NCI-H146 treated with DMSO at 0.1 percent for 48 hours (cell line): Measurements from ENCODE around the gene TNPO2.
"Not testable (repeated sequence)": the region's sequence is repeated elsewhere in the genome, so short reads cannot be mapped to it uniquely, and the experiment has no call there.

Source experiments
- DNase-seq: peaks from one replicate; lab custom pipeline; 2025; ENCODE audit not compliant: unreplicated experiment; lab: John Stamatoyannopoulos, UW

Gene TNPO2

DNA sequence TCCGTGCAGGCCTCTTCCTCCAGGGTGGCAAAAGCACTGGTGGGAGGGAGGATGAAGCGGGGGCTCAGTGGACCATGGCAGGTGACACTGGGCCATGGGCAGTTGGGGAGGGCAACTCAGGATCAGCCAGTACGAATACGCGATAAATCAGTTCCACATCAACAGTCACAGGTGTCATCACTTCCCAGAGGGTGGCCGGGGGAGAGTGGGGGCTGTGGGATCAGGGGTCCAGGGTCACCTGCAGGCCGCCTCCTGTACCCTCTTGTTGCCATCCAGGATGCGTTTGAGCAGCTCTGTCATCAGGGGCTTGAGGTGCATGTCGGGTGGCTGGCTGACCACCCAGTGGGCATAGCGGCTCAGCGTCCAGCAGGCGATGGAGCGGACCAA lies 17.4 kb downstream of the TNPO2 start:
- DNase-seq = no peak

DNA sequence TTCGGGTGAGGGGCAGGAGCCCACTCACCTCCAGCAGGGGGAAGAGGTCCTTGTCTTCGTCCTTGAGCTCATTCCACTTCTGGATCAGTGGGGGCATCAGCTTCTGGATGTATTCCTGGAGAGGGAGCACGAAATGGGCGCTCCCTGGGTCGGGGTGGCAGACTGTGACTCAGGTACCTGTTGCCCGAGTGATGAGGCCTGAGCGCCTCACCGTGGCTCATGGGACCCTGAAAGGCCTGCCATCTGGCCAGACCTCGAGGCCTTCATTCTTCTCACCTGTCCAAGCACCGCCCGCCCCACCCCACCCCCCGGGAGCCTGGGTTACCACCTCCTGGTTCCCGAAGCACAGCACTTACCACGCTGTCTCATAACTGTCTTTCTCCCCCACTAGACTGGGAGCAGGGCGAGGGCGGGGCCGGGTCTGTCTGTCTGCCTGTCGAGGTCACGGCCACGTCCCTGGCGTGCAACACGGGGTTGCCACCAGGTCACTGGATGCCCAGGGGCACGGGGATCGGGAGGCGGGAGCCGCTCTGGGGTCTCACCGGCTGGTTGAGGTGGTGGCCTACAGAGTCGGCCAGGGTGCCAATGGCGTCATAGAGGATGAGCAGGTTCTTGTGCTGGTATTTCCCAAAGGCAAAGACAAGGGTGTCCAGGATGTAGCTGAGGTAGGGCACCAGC lies 17.9 kb downstream of the TNPO2 start:
- no peak for DNase-seq

DNA sequence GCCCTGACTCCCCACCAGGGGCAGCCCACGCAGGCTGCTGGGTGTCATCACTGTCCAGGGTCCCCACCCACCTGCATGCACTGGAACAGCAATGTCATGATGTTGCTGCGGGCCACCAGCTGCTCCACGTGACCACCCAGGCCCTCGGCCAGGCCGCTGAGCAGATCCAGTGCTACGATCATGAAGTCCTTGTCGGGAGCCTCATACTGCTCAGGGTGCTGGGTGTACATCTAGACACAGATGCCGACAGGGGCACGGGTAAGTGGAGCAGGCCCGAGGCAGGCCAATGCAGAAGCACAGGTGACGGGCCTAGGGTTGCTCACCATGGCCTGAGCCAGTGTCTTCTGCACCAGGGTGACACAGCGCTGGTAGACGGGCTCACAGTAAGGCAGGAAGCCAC lies 18.6 kb downstream of the TNPO2 start:
- DNase-seq = no peak

DNA sequence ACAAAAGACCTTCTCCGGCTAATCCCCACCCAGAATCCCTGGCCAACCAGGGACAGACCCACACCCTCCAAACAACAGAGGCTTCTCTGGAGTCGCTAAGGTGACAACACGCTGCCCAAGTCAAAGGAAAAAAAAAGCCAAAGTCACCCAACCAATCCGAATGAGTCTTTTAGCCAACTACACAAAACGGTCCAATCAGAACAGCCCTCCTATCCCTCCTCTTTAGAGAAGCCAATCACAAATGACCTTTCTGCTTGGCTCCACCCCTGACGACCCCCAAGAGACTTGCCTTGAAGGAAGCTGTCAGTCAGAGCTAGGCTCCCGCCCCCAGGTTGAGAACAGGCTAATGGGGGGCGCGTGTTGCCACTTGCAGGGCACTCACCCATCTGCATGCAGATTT lies 20.7 kb downstream of the TNPO2 start:
- DNase-seq = no peak

DNA sequence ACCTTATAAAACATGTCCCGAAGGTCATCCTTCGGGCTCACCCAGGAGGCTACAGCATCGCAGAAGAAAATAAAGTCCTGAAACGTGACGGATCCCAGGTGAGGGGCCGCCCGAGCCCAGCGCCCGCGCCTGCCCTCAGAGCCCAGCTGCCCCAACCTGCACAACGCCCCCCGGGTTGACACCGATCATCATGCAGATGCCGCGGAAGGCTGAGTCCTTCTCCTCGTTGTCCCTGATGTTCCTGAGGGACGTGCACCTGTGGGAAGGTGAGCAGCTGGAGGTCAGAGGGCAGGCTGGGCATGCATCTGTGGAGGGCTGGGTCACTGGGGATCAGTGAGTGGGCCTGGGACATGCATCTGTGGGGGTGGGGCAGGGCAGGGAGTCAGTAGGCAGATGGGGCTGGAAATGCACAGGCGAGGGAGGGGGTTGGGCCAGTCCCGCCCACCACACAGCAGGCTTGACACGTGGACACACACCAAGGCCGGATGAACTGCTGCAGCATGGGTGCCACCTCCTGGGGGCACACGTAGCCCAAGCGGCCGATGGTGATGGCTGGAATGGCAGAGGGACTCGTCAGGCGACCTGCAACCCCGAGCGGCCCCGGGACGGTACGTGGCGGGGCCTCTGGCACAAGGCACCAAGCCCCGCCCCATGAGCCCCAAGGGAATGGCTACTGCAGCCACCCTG lies 22.0 kb downstream of the TNPO2 start:
- DNase-seq = no peak

DNA sequence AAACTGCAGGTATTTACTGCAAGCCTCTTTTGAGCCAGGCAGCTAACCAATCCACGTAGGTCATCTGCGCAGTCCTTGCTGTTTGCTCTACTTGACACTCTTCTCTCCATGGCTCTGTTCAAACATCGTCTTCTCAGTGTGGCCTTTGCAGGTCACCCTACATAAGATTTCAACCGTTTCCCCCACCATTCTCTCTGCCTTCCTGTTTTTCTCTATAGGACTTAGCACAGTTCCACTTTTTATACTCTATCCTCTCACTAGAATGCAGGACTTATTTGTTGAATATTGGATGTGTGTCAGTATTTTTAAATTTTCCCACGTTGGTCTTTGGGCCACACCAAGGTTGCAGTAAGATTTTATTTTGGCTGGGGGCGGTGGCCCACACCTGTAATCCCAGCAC lies 25.6 kb downstream of the TNPO2 start:
- DNase-seq = no peak

DNA sequence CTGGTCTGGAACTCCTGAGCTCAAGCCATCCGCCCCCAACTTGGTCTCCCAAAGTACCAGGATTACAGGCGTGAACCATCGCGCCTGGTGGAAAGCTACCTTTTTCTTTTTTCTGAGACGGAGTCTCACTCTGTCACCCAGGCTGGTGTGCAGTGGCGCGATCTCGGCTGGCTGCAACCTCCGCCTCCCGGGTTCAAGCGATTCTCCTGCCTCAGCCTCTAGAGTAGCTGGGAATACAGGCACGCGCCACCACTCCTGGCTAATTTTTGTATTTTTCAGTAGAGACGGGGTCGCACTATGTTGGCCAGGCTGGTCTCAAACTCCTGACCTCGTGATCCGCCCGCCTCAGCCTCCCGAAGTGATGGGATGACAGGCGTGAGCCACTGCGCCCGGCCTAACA lies 26.3 kb downstream of the TNPO2 start:
- not testable (repeated sequence) for DNase-seq

DNA sequence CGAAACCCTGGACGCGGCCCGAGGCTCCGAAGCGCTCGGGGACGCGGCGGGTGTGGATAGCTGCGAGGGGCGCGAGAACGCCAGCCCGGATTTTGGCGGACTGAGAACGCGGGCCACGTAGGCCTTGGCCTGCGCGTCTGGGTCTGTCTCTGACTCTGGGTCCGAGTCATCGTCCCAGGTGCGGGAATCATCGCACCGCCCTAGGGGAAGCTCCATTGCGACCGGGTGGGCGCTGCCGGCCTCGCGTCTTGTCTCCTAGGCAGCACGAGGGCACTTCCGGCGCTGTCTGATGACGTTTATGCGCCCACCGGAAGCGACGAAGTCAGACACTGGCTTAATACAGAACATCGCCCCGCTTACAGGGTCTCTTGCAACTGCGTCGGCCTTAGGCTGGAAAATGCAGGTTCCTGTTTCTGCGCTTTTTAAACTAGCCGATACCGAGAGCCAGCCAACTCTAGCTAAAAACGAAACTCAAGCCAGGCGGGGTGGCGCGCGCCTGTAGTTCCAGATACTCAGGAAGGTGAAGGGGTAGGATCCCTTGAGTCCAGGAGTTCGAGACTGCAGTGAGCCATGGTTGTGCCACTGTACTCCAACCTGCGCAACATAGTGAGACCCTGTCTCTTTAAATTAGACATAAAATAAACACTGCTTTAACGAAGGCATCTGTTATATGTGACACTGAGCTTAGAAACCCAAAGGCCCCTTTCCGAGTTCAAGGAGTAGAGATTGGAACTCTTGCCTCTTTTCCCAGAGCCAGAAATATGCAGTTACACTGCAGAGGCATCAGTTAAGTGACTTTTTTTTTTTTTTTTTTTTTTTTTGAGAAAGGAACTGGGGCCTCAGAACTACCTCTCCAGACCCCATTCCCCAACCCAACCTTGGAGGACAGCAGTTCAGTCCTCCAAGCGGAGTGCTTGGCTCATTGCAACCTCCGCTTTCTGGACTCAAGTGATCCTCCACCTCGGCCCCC lies 27.1 kb downstream of the TNPO2 start, which contains the start of gene FBXW9:
FBXW9 (minus strand) TSS at position 266 of the 970 bp plus-strand sequence; CDS start at position 216, 50 bp downstream.
- peak; percentile 91 for DNase-seq

DNA sequence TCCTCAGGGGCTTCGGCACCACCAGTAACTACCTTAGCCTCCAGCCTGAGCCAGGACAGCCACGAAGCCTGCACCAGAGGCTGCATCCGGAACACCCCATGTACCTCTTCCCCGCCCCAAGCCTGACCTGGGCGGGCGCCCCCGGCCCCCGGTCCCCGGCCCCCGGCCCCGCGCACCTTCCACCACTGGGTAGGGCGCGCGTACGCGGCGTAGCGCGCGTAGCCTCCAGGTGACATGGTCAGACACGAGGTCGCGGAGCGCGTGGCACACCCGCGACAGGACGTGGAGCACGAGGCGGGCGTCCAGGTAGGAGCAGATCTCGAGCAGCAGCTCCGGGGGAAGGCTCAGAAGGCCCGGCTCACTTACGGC lies 27.8 kb downstream of the TNPO2 start:
- no peak for DNase-seq

DNA sequence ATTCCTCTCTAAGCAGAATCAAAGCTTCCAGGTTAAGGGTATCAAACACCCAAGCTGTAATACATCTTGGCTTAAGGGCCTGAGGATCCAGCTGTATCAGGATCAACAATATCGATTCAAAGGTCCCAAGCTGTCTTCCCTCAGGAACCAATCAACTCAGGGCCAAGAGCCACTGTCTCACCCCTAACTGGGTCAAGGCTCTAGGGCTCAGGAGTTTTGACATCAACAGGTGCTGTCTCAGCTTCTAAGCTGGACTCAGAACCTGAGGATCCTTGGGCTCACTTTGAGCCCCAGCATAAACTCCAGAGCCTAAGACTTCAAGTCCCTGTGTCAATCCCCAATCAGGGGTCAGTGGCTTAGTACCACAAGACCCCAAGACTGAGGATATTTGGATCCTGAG lies 28.2 kb downstream of the TNPO2 start:
- no peak for DNase-seq

DNA sequence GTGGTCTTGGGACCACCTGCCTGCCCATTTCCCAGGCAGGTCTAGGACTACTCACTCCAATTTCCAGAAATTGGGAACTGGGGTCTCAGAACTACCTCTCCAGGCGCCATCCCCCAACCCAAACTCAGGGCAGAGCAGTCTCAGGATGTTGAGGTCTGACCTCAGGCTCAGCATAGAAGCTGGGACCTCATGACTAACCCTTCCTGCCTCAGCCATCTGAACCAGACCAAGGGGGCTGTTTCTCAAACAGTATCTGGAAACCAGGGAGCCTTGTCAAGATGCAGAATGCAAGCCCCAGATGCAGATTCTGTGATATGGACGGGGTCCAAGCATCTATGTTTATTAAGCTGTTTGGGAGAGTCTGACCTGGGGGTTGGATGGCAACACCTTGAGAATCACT lies 28.6 kb downstream of the TNPO2 start:
- DNase-seq = no peak

DNA sequence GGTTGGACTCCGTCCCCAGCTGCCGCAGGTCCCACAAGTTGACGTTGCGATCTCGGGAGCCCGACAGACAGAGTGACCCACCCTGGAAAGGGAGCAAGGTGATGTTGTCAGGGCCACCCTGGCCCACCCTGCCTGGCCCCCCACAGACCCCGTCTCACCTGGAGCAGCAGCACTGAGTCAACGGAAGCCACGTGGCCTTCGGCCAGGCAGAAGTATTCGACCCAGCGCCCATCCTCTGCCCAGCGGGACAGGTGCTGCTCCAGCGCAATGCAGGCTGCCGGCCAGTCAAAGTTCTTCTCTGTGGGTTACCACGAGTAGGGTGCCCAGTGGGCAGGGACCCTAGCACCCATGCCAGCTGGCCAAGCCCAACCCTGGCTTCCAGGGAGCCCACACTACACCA lies 29.1 kb downstream of the TNPO2 start:
- no peak for DNase-seq

DNA sequence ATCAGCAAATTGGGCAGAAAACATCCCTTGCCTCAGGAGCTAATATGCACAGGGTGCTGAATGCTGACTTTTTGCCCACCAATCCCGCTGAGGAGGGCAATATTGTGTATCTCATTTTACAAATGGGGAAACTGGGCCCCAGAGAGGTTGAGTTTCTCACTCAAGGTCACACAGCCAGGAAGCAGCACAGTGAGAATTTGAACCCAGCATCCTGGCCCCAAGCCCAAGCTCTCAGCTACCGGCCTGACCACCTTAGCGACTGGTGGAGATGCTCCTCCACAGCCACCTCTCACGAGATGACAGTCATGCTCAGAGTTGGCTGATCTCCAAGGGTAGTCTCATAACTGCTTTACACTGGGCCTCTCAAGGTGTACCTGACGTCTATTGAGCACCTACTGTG lies 30.8 kb downstream of the TNPO2 start:
- DNase-seq = no peak

DNA sequence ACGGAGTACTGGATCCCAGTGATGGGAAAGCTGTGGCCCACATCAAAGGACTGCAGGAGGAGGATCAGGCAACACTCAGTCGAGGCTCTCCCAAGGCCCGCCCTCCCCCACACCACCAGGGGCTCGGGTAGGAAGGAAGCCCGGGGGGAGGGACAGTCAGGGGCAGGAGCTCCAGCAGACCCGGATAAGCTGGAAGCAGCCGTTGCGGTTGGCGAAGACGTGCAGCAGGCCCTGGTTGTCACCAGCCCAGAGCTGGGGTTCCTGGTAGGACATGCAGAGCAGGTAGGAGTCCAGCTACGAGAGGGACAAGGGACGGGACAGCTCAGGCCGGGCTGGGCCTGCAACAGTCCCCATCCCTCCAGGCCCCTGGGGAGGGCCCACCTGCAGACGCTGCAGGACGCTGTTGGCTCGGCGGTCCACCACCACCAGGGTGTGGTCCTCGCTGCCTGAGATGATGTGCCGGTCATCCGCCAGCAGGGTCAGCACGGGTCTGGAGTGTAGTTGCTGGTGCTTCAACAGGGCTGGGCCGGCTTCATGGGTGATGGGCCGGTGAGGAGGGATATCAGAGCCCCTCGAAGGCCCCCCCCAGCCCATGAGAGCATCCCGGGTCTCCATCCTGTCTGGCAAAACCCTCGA lies 34.0 kb downstream of the TNPO2 start:
- no peak for DNase-seq

DNA sequence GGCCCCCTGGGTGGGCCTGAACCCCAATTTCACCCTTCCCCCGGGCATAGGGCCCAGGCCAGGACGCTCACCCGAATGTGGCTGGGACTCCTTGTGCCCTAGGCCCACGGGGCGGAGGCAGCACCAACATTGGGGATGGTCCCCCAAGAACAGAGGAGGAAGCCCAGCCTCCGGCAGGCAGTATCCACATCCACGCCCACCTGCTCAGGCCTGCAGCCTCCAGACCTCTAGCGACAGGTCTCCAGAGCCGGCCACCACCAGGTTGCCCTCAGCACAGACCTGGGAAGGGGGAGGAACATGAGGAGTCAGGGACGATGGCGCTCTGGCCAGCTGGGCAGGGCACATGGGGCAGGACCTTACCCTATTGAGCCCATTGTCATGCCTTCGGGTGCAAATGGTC lies 34.7 kb downstream of the TNPO2 start:
- DNase-seq = no peak

DNA sequence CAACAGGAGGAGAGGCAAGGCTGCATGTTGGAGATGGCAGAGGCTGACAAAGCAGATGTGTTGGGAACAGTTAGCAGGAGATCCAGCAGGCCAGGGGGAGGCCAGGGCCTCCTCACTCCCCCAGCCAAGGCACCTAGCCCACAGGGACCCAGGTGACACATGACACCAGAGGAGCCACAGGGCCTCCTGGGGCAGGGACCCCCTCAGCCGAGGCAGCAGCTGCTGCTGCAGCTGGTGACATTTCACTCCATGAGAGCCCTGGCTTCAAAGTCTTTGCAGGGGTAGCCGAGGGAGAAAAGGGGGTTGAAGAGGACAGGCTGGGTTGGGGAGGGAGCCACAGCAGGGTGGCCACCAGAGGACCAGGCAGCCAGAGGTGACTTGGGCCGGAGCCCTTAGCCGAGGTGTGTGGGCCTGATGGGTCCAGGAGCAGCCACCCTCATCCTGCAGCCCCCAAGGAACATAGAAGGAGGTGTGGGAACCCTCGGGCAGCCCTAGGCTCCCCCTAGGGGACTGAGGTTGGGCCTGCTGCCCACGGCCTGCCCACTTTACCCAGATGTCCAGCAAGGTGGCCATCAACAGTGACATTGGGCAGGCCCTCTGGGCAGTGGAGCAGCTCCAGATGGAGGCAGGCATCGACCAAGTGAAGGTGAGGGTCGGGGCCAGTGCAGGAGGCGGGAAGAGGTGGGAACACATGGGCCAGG lies 36.1 kb downstream of the TNPO2 start, which contains the start of gene GNG14:
GNG14 (plus strand) TSS at position 503 of the 701 bp plus-strand sequence; CDS start at position 554, 51 bp downstream.
- DNase-seq = no peak

DNA sequence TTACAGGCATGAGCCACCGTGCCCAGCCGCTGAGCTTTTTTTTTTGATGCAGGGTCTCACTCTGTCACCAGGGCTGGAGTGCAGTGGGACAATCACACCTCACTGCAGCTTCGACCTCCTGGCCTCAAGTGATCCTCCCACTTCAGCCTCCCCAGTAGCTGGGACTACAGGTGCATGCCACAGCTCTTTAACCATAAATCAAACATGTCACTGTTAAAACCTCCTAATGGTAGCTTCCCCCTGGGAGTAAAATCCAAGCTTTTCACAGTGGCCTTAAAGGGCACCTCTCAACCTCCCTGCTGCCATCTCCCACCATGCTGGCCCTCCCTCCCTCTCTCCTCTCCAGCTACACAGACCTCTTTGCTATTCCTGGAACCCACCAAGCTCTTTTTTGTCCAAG lies 37.9 kb downstream of the TNPO2 start:
- DNase-seq = no peak

DNA sequence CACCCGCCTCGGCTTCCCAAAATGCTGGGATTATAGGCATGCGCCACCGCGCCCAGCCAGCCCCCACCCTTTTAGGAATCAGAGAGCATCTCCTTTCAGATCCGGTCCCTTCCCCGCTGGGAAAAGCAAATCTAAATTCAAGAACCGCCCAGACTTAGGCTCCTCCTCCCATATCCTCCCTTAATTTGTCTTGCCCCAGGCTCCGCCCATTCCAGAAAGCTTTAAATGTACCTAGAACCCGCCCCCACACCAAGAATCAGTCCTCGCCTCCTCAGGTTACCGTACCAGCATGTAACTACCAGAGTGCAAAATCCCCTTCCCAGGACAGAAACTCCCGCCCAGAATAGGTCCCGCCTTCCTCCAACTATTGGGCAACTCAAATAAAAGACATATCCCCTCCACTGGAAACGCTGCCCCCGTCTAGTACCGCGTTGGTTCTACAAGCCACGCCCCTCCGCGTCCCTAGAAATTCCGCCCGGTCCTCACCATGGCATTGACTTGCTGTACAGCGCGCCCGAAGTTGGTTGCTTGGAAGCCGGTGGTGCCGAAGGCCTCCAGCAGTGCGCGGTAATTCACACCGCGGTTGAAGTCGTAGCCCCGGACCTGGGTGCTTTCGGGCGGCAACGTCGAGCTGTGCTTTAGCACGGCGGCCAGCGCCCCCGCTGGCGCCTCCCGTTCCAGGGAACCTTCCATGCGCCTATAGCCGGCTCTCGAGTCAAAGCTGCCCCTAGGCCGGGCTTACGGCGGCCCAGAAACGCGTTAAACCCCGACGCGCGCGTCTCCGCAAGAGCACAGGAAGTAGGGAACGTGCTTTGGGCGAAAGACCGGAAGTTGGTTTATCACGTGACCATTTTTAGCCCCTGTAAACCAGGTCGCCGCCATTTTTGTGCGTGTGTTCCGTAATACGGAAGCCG lies 42.4 kb downstream of the TNPO2 start, which contains the start of gene DHPS:
DHPS (minus strand) TSS at position 807 of the 914 bp plus-strand sequence; CDS start at position 693, 114 bp downstream.
- DNase-seq = peak; percentile 99

DNA sequence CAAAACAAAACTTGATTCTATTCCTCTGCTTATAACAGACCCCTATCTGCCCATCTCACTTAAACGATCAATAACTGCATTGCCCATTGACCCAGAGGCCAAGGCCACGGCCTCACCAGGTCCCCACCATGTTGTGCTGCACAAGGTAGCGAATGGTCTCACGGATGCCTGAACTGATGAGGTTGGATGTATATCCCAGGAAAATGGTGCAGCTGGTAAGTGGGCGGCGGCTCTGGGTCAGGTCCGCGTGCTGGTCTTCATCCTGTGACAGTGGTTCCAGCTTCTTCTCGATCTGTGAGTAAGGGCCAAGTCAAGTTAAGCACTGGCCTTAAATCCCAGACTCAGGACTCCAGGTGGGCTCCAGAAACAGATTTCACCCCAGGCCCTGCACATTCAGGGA lies 43.7 kb downstream of the TNPO2 start:
- DNase-seq = no peak
